ENCODE measurements around the gene MAGEE2.
A peak's percentile ranks its signal among the peaks of the same experiment; 100 is the strongest.
"Not testable (repeated sequence)": the region's sequence is repeated elsewhere in the genome, so short reads cannot be mapped to it uniquely, and the experiment has no call there.

Gene MAGEE2

DNA sequence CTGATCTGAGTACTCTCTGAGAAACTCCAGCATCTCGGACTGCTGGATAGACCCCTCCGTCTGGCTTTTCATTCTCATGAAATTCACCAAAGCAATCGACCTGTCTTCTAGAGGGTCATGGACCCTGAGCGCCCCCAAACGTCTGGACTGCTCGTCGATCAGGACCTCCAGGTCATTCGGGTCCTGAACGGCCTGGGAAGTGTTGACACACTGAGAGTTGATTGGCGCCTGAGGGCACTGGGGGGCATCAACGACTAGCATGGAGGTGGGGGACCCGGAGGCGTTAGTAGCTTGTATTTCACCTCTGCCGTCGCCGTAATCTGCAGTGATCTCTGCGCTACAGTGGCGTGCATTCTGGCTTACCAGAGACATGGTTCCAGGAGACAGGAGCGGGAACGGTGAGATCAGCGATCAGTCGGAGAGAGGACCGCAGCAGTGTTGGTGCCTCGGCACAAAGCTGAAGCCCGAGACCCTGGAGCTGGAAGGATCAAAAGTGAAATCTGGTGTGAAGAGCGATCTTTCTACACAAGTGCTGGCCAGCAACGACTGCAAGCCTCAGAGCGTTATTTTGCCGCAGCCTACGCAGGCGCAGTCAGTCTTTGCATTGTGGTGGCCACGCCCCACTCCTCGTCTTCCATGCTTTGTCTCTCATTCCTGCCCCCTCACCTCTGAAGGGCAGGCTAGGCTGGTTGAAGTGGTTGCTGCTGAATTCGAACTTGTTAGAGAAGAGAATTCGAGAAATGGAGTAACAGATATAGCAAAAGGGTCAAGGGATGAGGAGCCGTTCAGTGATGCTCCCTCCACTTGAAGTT is at the start of gene MAGEE2:
TSS of gene MAGEE2 (minus strand) at position 575 of the 812 bp plus-strand sequence. CDS start at position 372, 203 bp downstream.
- no peak for DNase-seq (ENCODE audit: low read depth in 2 of 2)

DNA sequence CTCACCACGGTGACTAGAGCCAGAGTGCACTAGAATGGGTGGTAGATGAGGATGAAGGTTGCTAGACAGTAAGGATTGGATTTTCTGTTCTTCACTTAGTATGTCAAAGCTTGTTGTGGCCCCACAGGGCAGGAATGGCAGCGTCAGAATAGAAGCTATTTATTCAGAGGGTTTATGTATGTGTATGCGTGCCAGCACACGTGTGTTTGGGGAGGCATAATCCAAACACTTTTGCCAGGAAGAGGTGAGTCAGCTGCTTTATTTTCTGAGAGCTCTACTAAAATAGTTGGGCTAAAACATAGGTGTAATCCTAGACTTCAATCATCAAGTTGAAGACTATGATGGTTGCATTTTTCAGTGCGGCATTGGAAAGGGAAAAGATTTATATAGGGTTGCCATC is 1.2 kb upstream of the MAGEE2 start:
- DNase-seq (ENCODE audit: low read depth in 2 of 2): no peak

GRCh38 chrX:75781611-75782010 is 3.4 kb downstream of the MAGEE2 start:
- no peak for DNase-seq (ENCODE audit: low read depth in 2 of 2)

- DNase-seq (ENCODE audit: low read depth in 2 of 2): not testable (repeated sequence)
Measured at GRCh38 chrX:75768063-75768462, 17.0 kb downstream of the MAGEE2 start.

- no peak for DNase-seq (ENCODE audit: low read depth in 2 of 2)
Measured at GRCh38 chrX:75748431-75748830, 36.6 kb downstream of the MAGEE2 start.

DNA sequence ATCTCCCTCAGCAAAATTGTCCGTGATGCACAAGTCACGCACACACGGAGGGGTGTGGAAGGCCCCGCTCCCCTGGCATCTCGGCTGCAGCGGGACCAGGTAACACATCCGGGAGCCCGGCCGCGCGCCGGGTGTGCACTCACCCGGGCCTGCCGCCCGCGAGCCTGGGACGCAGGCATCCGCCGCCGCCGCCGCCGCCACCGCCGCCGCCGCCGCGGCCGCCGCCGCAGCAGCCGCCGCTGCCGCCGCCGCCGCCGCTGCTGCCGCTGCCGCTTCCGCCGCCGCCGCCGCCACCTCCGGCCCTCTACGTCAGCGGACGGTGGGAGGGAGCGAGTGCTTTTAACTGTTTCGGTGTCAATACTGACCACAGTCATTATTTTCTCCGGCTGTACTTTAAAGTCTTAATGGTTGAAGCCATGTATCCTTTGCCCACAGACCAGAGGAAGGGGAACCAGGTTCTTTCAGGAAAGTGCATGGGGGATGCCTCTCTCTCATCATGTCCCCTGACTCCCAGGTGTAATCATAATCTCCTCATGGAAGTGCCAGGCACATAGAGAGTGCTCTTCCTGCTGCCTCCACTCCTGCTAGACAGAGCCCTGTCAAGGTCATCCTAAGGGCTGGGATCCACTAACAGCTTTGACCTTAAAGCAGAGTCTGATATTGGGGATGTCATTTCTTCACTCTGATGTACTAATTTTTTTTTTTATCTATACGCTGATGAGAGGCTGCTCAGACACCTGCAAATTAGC is 38.0 kb downstream of the MAGEE2 start:
- DNase-seq (ENCODE audit: low read depth in 2 of 2): peak in 1 of 2 donors; percentile 10

Measured in stimulated activated CD8-positive, alpha-beta memory T cell treated with anti-CD3 and anti-CD28 coated beads, Interleukin-7, amount 100 ng/mL, for 4 hours (primary cell).